G401 (cell line): Measurements from ENCODE around the gene RNF220. TPM values are rescaled to one million over a fixed set of nuclear protein-coding genes. Genes with fewer than 3 reads are reported as not detected.
A peak's percentile ranks its signal among the peaks of the same experiment; 100 is the strongest.
"Not testable (repeated sequence)": the region's sequence is repeated elsewhere in the genome, so short reads cannot be mapped to it uniquely, and the experiment has no call there.

ENCODE experiments used
- DNase-seq: peaks from one replicate; pipeline ENCODE4 v3.0.0-alpha.2; 2015; ENCODE audit warnings: low spot score
- in situ Hi-C: cut with HindIII; loops from 2 replicates; pipeline ENCODE4 v1.10.0; 2016; ENCODE audit warnings: low sequenced_read_pairs, mixed read lengths
- total RNA-seq: library from RNA; depleted of rRNA; stranded (reverse); fragments of >200 nt; shearing (Covaris generic); gene quantifications from 2 replicates; pipeline ENCODE4 v1.2.3, GENCODE V29; 2014

Gene RNF220
- total RNA-seq, 1 experiment from 2014 or later = 98.3 TPM

DNA sequence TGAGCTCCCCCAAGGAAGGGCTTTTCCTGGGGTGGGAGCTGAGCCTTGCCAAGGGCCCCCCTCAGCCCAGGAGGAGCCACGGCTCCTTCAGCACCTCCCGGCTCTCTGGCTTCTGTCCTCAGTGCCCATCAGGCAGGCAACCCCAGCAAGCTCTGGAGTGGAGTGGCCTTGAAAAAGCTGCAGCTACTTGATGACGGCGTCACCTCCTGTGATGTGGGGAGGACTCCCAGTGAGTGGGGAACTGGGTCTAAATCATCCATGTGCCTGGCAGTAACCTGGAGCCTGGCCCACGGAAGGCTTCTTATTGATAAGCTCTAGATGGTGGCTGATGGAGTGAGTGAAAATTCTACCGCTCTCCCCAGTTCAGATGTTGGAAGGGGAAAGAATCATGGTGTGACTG lies 154.9 kb downstream of the RNF220 start:
- in situ Hi-C loops = no loop called here
- no peak for DNase-seq

DNA sequence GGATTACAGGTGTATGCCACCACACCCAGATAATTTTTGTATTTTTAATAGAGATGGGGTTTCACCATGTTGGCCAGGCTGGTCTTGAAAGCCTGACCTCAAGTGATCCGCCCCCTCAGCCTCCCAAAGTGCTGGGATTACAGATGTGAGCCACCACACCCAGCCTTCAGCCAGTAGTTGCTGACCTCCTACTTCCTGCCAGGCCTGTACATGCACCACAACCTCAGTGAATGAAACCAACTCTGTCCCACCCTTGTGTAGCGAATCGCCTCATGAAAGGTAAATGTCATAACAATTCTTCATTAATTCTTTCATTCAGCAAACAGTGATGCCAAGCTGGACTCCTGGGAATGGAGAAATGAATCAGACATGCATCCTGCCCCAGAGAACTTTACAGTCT lies 155.6 kb downstream of the RNF220 start:
- DNase-seq, in situ Hi-C loops: not testable (repeated sequence)

DNA sequence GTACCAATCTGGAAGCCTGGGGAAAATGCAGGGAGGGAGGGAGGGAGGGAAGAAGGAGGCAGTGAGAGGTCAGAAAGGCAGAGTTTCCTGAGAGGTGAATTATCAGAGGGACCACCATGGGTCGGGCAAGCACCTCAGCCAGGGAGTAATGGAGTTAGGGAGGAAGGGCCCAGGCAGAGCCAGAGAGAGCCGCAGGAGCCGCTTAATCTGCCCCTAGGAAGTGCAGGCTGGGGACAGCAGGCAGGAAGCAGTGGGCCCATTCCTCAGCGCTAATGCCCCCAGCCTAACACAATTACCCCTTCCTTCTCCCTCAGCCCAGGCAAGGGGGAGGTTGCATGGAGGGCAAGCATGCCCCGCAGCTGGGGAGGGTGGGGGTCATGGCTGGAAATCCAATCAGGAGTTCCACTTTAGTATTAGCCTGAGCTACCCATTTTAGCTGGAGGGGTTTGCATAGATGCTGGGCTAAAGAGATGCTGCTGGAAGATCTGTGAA lies 160.2 kb downstream of the RNF220 start:
- in situ Hi-C loops = no loop called here
- no peak for DNase-seq

DNA sequence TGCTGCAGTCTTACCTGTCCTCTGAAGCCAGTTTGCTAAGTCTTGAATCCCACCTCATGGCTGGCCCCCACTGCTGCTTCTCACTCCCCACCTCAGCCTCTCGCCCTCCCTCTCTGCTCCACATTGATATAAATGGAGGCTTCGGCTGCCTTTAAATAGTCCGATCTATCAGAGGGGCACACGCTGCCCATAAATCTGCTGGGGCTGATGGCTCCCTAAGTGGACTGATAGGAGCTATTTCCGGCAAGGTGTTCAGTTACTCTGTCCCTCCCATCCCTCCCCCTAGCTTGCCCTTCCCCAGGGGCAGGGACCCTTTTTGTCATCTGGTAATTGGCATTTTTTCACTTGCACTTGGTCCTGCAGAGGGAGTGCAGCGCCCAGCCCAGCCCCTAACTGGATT lies 160.8 kb downstream of the RNF220 start:
- in situ Hi-C loops = no loop called here

DNA sequence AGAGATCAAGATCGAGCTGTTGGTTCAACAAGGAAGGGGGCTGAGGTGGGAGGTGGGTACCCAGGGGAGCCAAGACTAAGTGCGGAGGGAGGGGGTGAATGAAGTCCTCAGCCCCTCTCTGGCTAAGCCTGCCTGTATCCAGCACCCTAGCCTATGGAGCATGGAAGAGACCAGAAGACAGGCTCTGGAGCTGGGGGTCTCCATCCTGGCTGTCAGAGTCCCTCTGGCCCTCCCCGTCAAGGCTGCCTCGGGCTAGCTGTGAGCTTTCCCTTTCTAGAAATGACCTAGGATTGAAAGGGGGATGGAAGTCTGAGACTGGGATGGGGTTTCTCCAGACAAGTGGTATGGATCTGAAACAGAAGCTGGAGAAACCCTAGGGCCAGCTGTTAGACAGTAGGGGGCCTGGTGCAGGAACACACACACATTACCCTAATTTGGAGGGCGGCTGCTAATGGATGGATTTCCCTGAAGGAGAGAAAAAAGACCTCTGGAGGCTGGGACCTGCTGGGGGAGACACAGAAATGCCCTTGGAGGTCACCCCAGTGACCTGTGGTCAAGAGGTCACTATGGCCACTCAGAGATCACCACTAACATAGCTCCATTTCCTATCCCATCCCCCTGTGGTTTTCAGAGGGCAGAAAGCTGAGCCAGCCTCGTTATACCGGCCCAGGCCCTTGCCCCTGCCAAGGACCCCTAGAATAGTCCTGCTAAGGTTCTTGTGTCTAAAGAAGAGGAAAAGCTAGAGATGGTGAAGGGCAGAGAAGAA lies 161.4 kb downstream of the RNF220 start:
- in situ Hi-C loops = no loop called here
- DNase-seq = no peak

More for the DNA sequence above, 160.8 kb downstream of the RNF220 start:
- no peak for DNase-seq

DNA sequence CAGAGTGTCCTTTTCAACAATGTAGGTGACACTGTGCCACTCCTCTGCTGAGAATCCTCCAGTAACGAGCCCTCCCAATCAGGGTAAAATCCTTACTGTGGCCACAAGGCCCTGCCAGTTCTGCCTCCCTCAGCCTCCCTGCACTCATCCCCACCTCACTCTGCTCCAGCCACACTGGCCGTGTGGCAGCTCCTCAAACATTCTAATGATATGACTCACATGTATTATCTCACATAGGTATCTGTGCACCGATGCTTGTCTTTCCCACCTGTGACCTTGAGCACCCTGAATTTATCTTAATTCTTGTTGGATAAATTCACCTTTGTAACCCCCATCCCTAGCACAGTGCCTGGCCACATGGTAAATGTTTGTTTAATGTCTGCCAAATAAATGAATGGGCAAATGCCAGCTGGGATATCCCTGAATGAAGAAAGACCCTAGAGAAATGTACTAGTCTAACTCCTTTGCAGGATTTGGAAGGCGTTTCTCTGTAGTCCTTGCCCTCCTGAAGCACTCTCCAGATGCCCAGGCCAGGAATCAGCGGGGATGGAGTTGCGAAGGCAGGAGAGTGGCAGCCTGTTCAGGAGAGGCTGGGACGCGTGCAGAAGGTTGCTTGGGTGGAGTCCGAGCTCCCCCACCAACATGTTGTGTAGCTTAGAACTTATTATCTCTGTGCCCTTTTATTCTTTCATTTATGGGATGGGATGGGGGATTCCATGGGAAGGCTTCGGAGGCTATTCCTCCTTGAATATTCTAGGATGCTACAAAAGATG lies 163.3 kb downstream of the RNF220 start:
- in situ Hi-C loops = no loop called here
- no peak for DNase-seq

DNA sequence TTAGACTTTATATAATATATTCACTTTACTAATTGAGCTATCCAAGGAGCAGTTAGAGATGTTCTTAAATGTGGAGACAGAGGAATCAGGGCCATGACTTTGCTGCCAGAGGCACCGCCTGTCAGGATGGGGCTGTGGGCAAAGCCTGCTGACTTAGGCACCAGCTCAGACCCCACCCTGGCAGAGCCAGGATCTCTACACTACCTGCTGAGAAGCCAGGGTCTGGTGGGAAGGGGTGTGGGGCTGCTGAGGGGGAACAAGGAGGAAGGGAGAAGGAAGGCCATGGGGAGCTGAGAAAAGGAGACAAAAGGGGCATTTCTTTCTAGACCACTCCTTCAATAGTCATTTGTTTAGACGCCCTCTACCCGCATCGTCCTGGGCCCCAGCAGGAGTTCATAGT lies 164.4 kb downstream of the RNF220 start:
- in situ Hi-C loops = no loop called here
- no peak for DNase-seq

DNA sequence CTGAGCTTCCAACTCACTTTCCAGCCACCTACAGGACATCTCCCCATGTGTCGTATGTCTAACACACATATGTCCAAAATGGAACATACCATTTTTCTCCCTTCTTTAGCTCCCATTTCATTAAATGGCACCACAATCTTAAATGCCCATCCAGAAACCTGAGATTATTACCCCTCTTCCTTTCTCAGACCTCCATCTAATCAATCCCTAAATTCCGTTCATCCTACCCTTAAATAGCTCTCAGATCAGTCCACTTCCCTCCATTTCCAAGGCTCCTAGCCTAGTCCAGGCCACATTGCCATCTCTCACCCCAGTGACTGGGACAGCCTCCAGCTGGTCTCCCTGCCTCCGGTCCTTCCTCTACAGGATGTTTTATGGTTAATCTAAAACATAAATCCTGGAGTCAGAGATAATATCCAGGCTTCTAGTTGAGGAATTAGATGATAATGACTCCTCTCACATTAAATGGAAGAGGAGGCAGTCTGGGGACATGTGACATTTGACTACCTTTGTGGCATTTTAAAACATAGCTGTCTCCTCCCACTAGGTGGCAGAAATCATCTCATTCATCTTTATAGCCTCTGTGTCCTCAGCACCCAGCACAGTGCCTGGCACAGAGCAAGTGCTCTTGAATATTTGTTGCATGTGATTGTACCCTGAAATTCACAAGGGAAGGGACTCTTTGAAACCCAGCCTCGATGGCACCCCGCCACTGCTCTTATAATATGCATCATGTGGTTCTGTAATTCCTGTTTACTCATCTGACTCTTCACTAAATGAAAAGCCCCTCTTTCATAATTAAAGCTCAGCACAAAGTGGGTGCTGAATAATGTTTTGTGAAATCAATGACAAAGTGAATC lies 166.9 kb downstream of the RNF220 start:
- in situ Hi-C loops = no loop called here
- peak; percentile 11 for DNase-seq

DNA sequence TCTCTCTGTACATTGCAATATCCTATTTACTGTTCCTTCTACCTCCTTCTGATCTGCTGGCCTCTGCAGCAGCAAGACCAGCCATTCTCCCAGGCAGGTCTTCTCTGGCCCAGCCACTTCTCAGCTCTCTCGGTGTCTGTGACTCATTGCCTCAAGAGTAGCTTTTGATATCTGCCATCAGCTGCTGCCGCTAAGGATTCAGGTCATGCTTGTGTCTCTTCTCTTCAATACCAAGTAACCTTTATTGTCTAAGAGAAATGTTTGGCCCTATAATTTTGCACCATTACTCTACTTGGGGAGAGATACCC lies 167.5 kb downstream of the RNF220 start:
- no peak for DNase-seq
- in situ Hi-C loops = no loop called here

DNA sequence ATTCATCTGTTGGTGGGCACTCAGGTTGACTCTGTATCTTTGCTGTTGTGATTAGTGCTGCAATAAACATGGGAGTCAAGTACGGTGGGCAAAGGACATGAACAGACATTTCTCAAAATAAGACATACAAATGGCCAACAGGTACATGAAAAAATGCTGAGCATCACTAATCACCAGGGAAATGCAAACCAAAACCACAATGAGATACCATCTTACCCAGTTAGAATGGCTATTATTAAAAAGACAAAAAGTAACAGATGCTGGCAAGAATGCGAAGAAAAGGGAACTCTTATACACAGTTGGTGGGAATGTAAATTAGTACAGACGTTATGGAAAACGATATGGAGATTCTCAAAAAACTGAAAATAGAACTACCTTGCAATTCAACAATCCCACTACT lies 170.3 kb downstream of the RNF220 start:
- no peak for DNase-seq
- in situ Hi-C loops = no loop called here

DNA sequence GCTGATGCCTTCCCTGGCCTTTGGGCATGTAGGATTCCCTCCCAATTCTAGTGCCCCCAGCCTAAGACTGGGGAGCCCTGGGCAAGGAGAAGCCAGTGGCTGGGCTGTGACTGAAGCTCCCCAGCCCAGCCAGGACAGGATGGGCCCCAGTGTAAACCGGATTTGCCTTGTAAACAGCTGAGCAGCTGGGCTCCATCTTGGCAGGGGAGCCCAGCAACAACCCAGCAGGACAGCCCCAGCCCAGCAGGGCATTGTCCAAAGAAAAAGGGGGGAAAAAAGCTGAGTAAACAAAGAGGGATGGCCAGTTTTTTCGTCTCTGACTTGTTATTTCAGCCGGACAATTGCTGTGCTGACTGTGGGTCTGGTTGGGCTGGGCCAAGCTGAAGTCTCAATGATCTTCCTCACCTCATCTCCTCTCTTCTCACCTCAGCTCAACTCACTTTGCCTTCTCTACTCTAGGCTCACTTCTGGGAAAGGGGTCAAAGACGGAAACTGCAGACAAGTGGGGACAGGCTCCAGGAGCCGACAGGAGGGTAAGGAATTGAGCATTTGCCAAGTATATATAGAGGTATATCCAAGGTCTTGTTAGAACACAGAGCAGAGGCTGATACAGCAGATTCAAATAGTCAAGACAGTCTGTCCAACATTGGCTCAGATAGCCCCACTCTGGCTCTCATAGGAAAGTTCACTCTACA lies 171.5 kb downstream of the RNF220 start:
- in situ Hi-C loops = no loop called here
- DNase-seq = peak; percentile 13

DNA sequence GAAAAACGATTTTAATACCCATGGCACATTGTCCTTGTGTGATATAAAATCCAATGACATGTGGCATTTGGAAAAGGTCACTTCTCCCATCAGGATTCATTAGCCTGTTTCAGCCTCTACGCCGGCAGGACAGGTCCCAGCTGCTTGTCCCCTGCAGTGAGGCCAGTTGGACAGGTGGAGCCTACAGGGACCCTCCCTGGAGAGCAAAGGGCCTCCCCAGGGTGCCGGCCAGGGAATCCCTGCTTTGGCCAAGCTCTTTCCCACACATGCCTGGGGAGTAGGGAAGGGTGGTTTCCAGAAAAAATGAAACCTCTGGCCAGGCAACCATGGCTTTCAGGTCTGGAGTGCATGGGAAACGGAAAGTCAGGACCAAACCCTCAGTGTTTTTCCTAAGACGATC lies 176.2 kb downstream of the RNF220 start:
- in situ Hi-C loops = no loop called here
- DNase-seq = no peak

DNA sequence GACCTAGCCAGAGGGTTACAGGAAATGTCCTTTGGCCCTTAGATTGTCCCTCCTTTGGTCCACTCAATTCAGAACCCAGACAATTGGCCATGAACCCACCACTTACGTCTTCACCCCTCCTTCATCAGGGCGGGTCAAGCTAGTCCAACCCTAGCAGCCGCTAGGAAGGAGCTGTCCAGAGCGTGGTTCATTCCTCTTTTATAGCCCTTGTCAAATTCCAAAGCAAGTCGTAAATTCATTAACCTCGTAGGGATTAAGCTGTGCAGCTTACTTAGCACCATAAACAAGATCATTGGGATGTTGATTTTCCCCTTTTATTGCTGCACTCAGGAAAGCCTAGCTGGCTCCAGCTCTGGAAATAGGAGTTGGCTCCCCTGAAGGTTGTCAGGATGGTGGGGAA lies 179.1 kb downstream of the RNF220 start:
- in situ Hi-C loops = no loop called here
- DNase-seq = no peak

DNA sequence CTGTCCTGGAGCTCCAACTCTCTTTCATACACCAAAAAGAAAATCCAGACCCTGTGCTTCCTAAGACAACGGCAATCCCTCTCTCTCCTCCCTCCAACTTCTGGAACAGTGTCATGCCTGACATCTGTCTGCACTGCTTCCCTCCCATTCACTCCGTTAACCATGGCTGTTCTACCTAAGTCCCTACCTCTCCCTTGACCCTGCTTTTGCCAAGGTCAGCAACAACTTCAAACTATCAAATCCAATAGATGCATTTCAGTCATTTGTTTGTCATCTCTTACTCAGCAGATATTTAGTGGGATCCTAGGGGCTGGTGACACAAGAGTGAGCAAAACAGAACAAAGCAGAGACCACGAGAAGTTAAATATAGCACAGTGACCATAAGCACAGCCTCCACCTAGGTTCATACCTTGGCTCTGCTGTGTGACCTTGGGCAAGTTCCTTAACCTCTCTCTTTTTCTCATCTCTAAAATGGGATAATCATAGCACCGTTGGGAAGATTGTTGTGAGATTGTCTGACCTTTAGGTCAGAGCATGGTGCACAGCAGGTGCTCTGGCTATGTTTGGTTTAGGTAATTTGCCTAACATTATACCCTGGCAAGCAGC lies 180.4 kb downstream of the RNF220 start:
- DNase-seq = no peak
- in situ Hi-C loops = no loop called here

DNA sequence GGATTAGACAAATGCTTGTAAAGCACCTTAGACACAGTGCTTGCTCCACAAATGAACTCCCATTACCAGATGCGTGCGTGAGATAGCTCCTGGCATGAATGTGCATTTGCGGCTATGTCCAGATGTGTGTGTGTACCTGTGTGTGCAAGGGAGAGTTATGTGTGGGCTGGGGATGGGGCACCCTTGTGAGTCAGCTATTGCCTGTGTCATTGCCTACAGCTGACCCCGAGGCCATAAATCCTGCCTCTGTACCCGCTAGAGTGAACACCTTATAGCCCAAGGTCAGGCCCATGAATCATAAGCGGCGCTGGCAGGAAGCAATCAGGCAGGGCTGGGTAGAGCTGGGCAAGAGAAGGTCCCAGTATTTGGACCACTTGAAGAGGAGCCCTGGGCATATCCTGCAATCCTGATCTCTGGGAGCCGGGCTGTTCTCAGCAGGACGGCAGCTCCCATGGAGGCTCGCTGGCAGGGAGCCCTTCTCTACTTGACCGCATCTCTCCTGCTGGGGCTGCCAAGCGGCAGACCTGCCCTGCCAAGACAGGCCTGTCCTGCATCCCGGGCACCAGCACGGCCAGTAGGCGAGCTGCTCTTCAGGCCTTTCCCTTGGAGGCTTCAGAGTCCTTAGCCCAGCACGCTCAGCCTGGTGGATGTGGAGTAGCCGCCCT lies 182.9 kb downstream of the RNF220 start:
- DNase-seq = peak; percentile 3
- in situ Hi-C loops = no loop called here

DNA sequence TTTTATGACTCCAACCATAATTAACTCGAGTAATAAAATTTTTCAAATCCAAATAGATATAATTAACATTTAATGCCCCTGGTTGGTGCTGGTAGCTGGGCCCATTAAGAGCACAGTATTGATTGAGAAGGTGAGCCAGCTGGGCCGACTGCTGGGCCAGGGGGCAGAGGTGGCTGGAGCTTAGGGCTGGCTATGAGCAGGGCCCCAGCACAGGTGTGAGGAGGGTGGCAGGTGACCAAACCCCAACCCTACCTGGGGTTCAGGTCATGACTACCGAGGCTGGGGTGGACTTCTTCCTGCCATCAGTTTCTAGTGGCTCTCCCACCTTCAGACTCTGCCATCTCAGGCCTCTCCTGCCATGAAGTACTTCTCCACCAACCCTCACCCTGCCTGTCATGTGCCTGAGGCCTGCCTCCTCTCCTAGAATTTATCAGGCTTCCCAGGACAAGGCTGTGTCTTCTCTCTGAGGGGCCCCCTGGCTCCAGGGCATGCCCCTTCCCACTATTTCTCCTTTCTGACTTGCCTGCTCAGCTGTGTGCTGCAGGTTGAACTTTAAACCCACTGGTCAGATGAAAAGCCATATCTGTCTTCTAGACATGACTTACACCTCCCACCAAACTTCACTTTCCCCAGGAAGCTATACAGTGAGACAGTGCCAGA lies 183.6 kb downstream of the RNF220 start:
- no peak for DNase-seq
- in situ Hi-C loops = no loop called here

DNA sequence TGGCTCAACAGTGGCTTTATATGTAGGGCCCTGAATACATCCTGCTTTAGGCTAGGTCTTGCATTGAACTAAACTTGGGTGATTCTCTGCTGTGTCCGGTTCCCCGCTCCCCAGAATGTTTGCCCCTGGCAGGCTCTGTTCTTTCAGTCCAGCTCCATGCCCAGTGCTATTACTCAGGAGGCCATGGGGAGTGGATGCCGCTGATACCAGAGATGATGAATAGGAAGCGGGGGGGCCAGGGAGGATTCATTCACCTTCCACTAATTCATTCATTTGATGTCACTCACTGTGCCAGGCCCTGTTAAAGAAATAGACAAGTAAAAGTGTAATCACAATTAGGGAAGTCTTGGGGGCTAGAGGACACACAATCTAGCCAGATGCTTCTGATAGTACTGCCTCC lies 185.4 kb downstream of the RNF220 start:
- no peak for DNase-seq
- in situ Hi-C loops = no loop called here

DNA sequence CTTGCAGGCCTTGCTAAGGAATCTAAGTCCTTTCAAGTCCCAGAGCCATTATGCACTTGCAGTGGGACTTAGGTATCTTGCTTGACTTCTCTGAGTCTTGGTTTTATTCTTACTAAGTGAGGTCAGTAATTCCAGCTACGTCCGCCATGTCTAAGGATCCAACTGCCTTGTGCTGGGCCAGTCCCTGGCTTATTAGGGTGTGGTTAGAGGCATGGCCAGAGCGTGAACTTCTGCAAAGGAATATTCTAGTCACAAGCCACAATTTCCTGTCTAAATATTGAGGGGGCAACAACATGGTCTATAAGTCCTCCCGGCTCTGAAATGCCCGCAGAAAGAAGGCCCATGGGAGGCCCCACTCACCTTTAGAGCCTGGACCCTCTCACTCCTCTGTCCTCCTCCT lies 186.3 kb downstream of the RNF220 start:
- in situ Hi-C loops = no loop called here
- no peak for DNase-seq
